Medulla oblongata (tissue), 1 donor: Measurements from ENCODE around the gene ABHD16B.
"Not testable (repeated sequence)": the region's sequence is repeated elsewhere in the genome, so short reads cannot be mapped to it uniquely, and the experiment has no call there.

Experiments
- DNase-seq: peaks from one replicate; pipeline ENCODE4 v3.0.0-alpha.2; 2015; ENCODE audit errors: extremely low spot score

Gene ABHD16B

GRCh38 chr20:63855363-63856097 is 5.8 kb upstream of the ABHD16B start:
- DNase-seq: no peak

GRCh38 chr20:63856098-63856511 is 5.2 kb upstream of the ABHD16B start:
- no peak for DNase-seq

- DNase-seq: no peak
These were observed 3.4 kb upstream of the ABHD16B start for GRCh38 chr20:63857764-63858392.

- no peak for DNase-seq
These were observed 2.7 kb upstream of the ABHD16B start for GRCh38 chr20:63858393-63859165.

DNA sequence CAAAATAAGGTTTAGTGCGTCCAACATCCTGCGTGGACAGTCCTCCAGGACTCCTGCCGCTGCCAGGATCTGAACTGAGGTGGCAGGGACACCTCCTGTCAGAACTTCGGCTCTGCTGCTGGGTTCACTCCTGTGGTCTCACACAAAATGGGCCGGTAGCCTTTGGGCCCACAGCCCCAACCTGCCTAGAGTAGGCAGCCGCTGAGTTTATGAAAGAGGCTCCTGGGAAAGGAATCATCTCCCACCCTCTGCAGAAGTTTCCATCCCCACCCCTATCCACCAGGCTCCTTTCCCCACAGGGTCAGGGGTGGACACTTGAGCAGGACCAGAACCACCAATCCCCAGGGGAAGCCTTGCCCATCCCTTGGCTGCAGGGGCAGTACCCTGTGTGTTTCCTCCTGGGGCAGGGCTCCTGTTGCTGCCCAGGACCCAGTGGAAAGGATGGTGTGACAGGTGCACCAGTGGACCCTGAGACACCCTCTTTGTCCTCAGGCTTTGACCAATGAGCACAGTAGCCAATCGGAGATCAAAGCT is 2.1 kb upstream of the ABHD16B start:
- no peak for DNase-seq

GRCh38 chr20:63860325-63861051 is 810 bp upstream of the ABHD16B start:
- peak; percentile 47 for DNase-seq

DNA sequence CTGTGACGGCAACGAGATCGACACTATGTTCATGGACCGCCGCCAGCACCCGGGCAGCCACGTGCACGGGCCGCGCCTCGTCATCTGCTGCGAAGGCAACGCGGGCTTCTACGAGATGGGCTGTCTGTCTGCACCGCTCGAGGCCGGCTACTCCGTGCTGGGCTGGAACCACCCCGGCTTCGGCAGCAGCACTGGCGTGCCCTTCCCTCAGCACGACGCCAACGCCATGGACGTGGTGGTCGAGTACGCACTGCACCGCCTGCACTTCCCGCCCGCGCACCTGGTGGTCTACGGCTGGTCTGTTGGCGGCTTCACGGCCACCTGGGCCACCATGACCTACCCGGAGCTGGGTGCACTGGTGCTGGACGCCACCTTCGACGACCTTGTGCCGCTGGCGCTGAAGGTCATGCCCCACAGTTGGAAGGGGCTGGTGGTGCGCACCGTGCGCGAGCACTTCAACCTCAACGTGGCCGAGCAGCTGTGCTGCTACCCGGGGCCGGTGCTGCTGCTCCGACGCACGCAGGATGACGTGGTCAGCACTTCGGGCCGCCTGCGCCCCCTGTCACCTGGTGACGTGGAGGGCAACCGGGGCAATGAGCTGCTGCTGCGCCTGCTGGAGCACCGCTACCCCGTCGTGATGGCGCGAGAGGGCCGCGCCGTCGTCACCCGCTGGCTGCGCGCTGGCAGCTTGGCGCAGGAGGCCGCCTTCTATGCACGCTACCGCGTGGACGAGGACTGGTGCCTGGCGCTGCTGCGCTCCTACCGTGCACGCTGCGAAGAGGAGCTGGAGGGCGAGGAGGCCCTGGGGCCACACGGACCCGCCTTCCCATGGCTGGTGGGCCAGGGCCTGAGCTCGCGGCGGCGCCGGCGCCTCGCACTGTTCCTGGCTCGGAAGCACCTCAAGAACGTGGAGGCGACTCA is 943 bp downstream of the ABHD16B start:
- no peak for DNase-seq

- DNase-seq: no peak
These were observed 1.9 kb downstream of the ABHD16B start for GRCh38 chr20:63863021-63863797.

GRCh38 chr20:63863798-63864544 is 2.7 kb downstream of the ABHD16B start:
- peak; percentile 85 for DNase-seq

- no peak for DNase-seq
These were observed 3.3 kb downstream of the ABHD16B start for GRCh38 chr20:63864545-63864977.

DNA sequence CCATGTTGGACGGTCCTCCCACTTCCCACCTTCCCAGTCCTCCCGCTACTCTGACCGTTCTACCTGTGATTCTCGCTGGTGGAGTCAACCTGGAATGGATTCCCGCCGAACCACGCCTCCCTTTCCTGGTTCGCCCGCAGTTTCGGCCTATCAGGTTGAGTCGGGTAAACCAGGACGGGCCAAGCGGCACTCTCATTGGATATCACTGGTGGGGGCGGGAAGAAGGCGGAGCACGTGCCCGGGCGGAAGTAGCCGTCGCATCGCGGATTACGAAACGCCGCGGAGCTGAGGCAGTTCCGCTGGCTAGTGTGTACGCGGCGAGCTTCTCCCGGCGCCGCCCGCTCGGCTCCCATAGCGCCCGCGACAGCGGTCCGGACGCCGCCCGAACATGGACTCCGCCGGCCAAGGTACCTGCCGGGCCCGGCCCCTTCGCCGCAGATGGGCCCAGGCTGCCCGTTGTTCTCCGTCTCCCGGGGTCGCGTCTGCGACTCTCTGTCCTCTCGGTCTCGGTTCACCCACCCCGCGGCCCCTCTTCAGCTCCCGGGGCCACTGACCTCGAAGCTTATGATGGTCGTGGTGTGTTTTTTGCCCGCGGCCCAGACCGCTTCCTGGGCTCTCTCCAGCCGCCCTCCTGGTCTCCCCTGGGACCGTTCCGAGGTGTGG is 3.8 kb downstream of the ABHD16B start, which contains the start of gene TPD52L2:
Gene TPD52L2 (plus strand): TSS at position 293 of the 663 bp plus-strand sequence. CDS start 96 bp downstream, at position 389.
- peak; percentile 99 for DNase-seq

DNA sequence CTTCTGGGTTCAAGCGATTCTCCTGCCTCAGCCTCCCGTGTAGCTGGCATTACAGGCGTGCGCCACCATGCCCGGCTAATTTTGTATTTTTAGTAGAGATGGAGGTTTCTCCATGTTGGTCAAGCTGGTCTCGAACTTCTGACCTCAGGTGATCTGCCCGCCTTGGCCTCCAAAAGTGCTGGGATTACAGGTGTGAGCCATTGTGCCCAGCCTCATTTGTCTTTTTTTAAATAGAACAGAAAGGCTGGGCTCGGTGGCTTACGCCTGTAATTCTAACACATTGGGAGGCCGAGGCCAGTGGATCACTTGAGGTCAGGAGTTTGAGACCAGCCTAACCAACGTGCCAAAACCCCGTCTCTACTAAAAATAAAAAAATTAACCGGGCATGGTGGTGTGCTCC is 5.7 kb downstream of the ABHD16B start:
- DNase-seq: not testable (repeated sequence)

GRCh38 chr20:63868264-63868663 is 7.0 kb downstream of the ABHD16B start:
- DNase-seq: no peak

- peak; percentile 75 for DNase-seq
These were observed 12.2 kb downstream of the ABHD16B start for GRCh38 chr20:63873477-63873971.

GRCh38 chr20:63874241-63874640 is 12.9 kb downstream of the ABHD16B start:
- not testable (repeated sequence) for DNase-seq

DNA sequence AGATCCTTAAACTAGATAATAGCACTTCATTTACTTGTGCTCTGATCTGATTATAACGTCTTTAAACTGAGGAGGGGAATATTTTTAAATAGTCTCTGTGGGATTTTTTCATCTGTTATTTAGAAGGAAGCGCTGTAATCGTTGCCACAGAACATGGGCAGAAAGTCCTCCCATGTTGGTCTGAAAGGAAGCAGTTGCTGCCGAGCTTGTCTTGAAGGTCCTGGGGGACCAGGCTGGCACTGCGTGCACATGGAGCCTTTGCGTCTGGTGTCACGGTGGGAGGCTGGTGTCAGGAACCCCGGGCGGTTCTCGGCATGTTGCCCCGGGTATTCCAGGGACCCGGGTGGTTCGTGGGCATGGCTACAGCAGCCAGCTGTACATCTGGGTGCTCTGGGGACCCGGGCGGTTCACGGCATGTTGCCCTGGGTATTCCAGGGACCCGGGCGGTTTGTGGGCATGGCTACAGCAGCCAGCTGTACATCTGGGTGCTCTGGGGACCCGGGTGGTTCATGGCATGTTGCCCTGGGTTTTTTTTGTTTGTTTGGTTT is 15.3 kb downstream of the ABHD16B start:
- no peak for DNase-seq

DNA sequence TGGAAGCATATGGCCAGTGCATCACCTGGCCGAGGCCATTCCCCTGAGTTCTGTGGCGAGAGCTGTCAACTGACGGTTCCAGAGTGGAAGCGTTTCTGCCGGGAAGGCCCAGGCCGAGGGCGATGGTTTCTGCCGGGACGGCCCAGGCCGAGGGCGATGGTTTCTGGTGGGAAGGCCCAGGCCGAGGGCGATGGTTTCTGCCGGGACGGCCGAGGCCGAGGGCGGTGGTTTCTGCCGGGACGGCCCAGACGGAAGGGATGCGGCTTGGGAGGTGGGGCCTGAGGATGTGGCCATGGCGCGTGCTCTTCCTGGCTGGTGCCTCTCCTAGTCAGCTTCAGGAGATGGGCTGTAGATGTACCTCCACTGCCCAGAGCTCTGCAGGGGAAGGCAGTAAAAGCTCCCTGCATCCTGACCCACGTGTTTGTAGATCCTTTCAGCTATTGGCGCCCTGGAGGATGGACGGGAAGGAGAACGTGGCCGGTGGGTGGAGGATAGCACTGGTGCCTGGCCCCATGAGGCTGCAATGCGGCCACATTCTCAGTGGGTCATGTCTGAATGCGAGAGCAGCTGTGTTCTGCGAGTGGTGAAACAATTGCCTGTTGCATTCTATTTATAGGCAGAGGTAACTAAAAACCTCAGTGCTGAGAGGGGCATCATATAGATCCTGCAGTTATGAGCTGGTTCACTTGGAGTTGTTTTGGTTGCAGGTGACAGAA is 16.6 kb downstream of the ABHD16B start:
- DNase-seq: no peak
